Transverse colon (tissue), 3 donors: ENCODE measurements around the gene ANKRD10.
"Not testable (repeated sequence)": the region's sequence is repeated elsewhere in the genome, so short reads cannot be mapped to it uniquely, and the experiment has no call there.

Experiments
- CTCF ChIP-seq, 5 experiments: fragments of 200-600 bp in 3 of 5; fragments of 450-650 bp in 2 of 5; sonication (generic) in 3 of 5; IDR thresholded peaks; 1 replicate in 2 of 5; 2 replicates in 3 of 5; pipeline ENCODE4 v1.5.1; 2016 to 2017; ENCODE audit warnings: antibody characterized with exemption in 5 of 5, inconsistent platforms in 3 of 5, mild to moderate bottlenecking in 2 of 5, moderate library complexity in 1 of 5
- POLR2A ChIP-seq: fragments of 450-650 bp; IDR thresholded peaks from one replicate; pipeline ENCODE4 v1.6.1; 2016; ENCODE audit warnings: antibody characterized with exemption, mild to moderate bottlenecking, moderate library complexity

- TF ChIP-seq POLR2A; CTCF (IDR thresholded peaks at IDR 0.05): not testable (repeated sequence)
Measured at GRCh38 chr13:110956216-110956615, 41.3 kb upstream of the ANKRD10 start.
